GM21717 (cell line): ENCODE data around the gene KIN.
"Not testable (repeated sequence)": the region's sequence is repeated elsewhere in the genome, so short reads cannot be mapped to it uniquely, and the experiment has no call there.

Experiments
- ATAC-seq: cut with Tn5 transposase; IDR thresholded peaks from one replicate; pipeline ENCODE4 v1.9.1; 2021; ENCODE audit warnings: mild to moderate bottlenecking, moderate library complexity; ENCODE audit not compliant: unreplicated experiment

Gene KIN

GRCh38 chr10:7787857-7788638, at the start of gene KIN, which contains the start of gene ATP5F1C:
Gene KIN (minus strand): TSS chr10:7787993. CDS start chr10:7787933, 60 bp downstream.
Gene ATP5F1C (plus strand): TSS chr10:7788177. CDS start chr10:7788208, 31 bp downstream.
- peak; percentile 93 for ATAC-seq

- ATAC-seq = no peak
Observed at GRCh38 chr10:7836571-7836970, 48.8 kb upstream of the KIN start.

GRCh38 chr10:7834262-7834661, 46.5 kb upstream of the KIN start:
- ATAC-seq = no peak

GRCh38 chr10:7833210-7833609, 45.4 kb upstream of the KIN start:
- no peak for ATAC-seq

- no peak for ATAC-seq
Observed at GRCh38 chr10:7832060-7832459, 44.3 kb upstream of the KIN start.

- ATAC-seq = no peak
Observed at GRCh38 chr10:7829289-7829834, 41.6 kb upstream of the KIN start.

GRCh38 chr10:7826971-7827370, 39.2 kb upstream of the KIN start:
- no peak for ATAC-seq

GRCh38 chr10:7824251-7824650, 36.5 kb upstream of the KIN start:
- no peak for ATAC-seq

- peak; percentile 52 for ATAC-seq
Observed at GRCh38 chr10:7819121-7819460, 31.3 kb upstream of the KIN start.

- ATAC-seq = peak; percentile 89
Observed at GRCh38 chr10:7818295-7819120, 30.7 kb upstream of the KIN start, which contains the start of gene TAF3. Gene TAF3 (plus strand): TSS chr10:7818505. CDS start chr10:7818710, 205 bp downstream.

GRCh38 chr10:7817984-7818294, 30.1 kb upstream of the KIN start:
- peak; percentile 18 for ATAC-seq

GRCh38 chr10:7817576-7817975, 29.8 kb upstream of the KIN start:
- ATAC-seq = no peak

GRCh38 chr10:7813481-7813880, 25.7 kb upstream of the KIN start:
- no peak for ATAC-seq

- not testable (repeated sequence) for ATAC-seq
Observed at GRCh38 chr10:7811743-7812142, 23.9 kb upstream of the KIN start.

- no peak for ATAC-seq
Observed at GRCh38 chr10:7811000-7811399, 23.2 kb upstream of the KIN start.

- no peak for ATAC-seq
Observed at GRCh38 chr10:7810443-7810842, 22.6 kb upstream of the KIN start.

- ATAC-seq = no peak
Observed at GRCh38 chr10:7808686-7809267, 21.0 kb upstream of the KIN start.

- ATAC-seq = no peak
Observed at GRCh38 chr10:7804741-7805140, 16.9 kb upstream of the KIN start.

- no peak for ATAC-seq
Observed at GRCh38 chr10:7804216-7804615, 16.4 kb upstream of the KIN start.

- no peak for ATAC-seq
Observed at GRCh38 chr10:7802606-7803005, 14.8 kb upstream of the KIN start.

- no peak for ATAC-seq
Observed at GRCh38 chr10:7797582-7797981, 9.8 kb upstream of the KIN start.
